ENCODE results near the gene PDE4B. TPM values are rescaled to one million over a fixed set of nuclear protein-coding genes. Genes with fewer than 3 reads are reported as not detected.

Gene PDE4B
- total RNA-seq, 1 donor from 2014 or later = 0.29 TPM

DNA sequence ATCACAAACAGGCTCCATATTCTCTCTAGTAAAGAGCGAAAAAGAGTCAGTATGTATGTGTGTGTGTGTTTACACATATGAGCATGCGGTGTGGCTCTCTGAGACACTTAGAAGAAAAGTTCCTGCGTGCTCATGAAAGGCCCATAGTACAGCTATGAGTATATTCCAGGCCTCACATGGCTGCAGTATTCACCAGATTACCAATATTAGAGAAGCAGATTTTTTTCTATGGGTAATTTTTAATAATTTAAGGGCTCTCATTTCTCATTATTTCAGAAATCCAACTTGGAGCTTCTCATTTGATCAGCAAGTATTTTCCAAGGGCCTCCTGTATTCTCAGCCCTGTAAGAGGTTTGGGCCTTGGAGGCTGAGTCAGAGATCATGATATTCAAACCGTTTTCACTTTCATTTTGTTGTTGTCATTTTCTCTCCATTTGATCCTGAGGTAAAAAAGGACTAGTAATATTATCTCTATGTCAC is 508.3 kb downstream of the PDE4B start:
- Mint-ChIP-seq H3K36me3 (ENCODE audit: insufficient read depth) (no peaks in the 10 kb centered on the region), H3K27ac (no peak overlapping the region)
- DNase-seq (ENCODE audit: low spot score, unreplicated experiment) = no peak

DNA sequence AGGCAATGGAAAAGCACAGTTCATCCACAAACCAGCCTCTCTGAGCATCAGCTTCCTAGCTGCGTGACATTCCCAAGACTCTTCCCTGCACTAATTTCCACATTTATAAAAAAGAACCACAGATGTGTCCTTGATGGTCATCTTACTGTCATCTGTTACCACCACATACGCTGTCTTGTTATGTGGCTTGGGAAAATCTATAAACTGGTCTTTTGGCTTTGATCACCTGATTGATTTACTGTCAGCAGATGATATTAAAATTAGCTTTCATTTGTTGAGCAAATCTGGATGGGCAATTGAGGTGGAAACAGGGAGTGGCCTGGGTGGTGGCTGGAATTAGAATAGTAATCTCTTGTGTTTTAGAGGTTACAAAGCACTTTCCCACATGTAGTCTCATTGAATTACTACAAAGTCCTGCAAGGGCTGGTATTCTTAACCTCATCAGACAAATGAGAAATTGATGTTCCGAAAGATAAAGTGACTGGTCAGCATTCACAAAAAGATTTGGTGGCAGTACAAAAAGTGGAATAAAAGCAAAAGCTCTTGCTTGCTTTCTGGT is 509.6 kb downstream of the PDE4B start:
- no peak for DNase-seq (ENCODE audit: low spot score, unreplicated experiment)
- TF ChIP-seq, protein P1, sequence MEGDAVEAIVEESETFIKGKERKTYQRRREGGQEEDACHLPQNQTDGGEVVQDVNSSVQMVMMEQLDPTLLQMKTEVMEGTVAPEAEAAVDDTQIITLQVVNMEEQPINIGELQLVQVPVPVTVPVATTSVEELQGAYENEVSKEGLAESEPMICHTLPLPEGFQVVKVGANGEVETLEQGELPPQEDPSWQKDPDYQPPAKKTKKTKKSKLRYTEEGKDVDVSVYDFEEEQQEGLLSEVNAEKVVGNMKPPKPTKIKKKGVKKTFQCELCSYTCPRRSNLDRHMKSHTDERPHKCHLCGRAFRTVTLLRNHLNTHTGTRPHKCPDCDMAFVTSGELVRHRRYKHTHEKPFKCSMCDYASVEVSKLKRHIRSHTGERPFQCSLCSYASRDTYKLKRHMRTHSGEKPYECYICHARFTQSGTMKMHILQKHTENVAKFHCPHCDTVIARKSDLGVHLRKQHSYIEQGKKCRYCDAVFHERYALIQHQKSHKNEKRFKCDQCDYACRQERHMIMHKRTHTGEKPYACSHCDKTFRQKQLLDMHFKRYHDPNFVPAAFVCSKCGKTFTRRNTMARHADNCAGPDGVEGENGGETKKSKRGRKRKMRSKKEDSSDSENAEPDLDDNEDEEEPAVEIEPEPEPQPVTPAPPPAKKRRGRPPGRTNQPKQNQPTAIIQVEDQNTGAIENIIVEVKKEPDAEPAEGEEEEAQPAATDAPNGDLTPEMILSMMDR (IDR thresholded peaks at IDR 0.05; ENCODE audit: unreplicated experiment) = no peak
- no peaks in the 10 kb centered on the region for H3K9me3 Mint-ChIP-seq (ENCODE audit: low read depth)
- no peaks in the 10 kb centered on the region for H3K27me3 Mint-ChIP-seq
- H3K36me3 Mint-ChIP-seq (ENCODE audit: insufficient read depth) = no peaks in the 10 kb centered on the region
- peaks cover 5% of the 10 kb centered on the region for H3K4me1 Mint-ChIP-seq (ENCODE audit: low read depth)
- H3K27ac Mint-ChIP-seq = no peak overlapping the region
- no peak overlapping the region for H3K4me3 Mint-ChIP-seq (ENCODE audit: low read depth)

More for the DNA sequence above, 508.3 kb downstream of the PDE4B start:
- TF ChIP-seq, protein P1 (IDR thresholded peaks at IDR 0.05; ENCODE audit: unreplicated experiment) = no peak
- Mint-ChIP-seq H3K27me3 (no peaks in the 10 kb centered on the region), H3K4me3 (ENCODE audit: low read depth) (no peak overlapping the region), H3K4me1 (ENCODE audit: low read depth) (peaks cover 9% of the 10 kb centered on the region), H3K9me3 (ENCODE audit: low read depth) (no peaks in the 10 kb centered on the region)

DNA sequence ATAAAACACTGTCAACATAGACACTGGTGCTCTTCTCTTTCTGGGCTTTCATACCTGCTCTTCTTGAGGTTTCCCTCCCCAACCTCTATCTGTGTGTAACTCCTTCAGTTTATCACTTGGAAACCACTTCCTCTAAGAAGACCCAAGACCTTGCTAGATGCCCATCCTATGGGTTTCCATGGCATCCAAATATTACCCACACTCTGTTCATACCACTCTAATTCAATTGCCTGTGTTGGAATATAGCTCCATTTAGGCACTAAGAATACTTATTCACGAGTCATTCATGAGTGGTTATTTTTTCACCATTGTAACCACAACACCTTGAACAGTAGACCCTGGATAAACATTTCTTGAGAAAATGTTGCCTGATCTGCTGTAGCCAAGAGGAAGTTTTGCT is 510.1 kb downstream of the PDE4B start:
- H3K4me1 Mint-ChIP-seq (ENCODE audit: low read depth) = peaks cover 4% of the 10 kb centered on the region
- H3K4me3 Mint-ChIP-seq (ENCODE audit: low read depth) = no peak overlapping the region
- H3K36me3 Mint-ChIP-seq (ENCODE audit: insufficient read depth) = no peaks in the 10 kb centered on the region
- H3K27ac Mint-ChIP-seq = no peak overlapping the region
- no peak for DNase-seq (ENCODE audit: low spot score, unreplicated experiment)
- H3K27me3 Mint-ChIP-seq = no peaks in the 10 kb centered on the region
- H3K9me3 Mint-ChIP-seq (ENCODE audit: low read depth) = no peaks in the 10 kb centered on the region
- TF ChIP-seq, protein P1 (IDR thresholded peaks at IDR 0.05; ENCODE audit: unreplicated experiment) = no peak

DNA sequence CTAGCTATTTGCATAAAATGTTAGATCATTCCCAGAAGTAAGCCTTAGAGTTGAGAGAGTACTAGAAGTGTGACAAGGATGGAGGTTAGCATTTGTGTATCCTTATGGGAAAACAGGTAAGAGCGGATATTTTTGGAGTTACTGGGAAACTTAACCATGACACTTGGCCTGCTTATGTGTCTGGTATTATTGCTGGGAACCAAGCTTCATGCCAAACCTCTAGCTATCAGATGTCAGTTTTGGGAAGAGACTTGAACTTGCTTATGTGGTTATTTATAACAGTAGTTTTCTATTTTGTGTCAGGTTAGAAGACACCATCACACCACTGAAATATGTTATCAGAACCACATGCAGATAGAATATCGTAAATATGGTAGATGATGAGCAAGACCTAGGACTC is 511.0 kb downstream of the PDE4B start:
- Mint-ChIP-seq H3K4me3 (ENCODE audit: low read depth) (no peak overlapping the region), H3K27ac (no peak overlapping the region), H3K27me3 (no peaks in the 10 kb centered on the region), H3K9me3 (ENCODE audit: low read depth) (no peaks in the 10 kb centered on the region), H3K4me1 (ENCODE audit: low read depth) (peaks cover 4% of the 10 kb centered on the region), H3K36me3 (ENCODE audit: insufficient read depth) (no peaks in the 10 kb centered on the region)
- DNase-seq (ENCODE audit: low spot score, unreplicated experiment) = no peak
- TF ChIP-seq, protein P1 (IDR thresholded peaks at IDR 0.05; ENCODE audit: unreplicated experiment) = no peak

DNA sequence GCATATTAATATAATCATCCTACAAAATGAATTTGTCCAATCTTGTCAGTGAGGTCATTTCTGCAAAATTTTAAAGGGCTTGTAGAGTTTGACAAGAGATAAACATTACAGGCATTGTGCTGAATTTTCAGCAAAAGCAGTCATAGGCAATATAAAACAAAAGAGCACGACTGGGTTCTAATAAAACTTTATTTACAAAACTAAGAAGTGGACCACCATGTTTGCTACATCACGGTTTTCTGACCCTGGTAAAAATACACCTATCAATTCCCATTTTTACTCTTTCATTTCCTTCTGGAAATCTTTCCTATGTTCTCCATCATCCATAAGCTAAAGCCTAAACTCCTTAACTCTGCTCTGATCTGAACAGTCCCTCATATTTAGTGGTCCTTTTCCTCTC is 511.4 kb downstream of the PDE4B start:
- no peak overlapping the region for H3K27ac Mint-ChIP-seq
- H3K36me3 Mint-ChIP-seq (ENCODE audit: insufficient read depth) = no peaks in the 10 kb centered on the region
- H3K9me3 Mint-ChIP-seq (ENCODE audit: low read depth) = no peaks in the 10 kb centered on the region
- no peak overlapping the region for H3K4me3 Mint-ChIP-seq (ENCODE audit: low read depth)
- TF ChIP-seq, protein P1 (IDR thresholded peaks at IDR 0.05; ENCODE audit: unreplicated experiment) = no peak
- peaks cover 4% of the 10 kb centered on the region for H3K4me1 Mint-ChIP-seq (ENCODE audit: low read depth)
- DNase-seq (ENCODE audit: low spot score, unreplicated experiment) = no peak
- H3K27me3 Mint-ChIP-seq = no peaks in the 10 kb centered on the region

All from progenitor cell of endocrine pancreas (in vitro differentiated cells).